AML-193 (cell line): ENCODE data around the gene AZIN2.
A peak's percentile ranks its signal among the peaks of the same experiment; 100 is the strongest.
"Not testable (repeated sequence)": the region's sequence is repeated elsewhere in the genome, so short reads cannot be mapped to it uniquely, and the experiment has no call there.

Source experiments
- DNase-seq, 2 experiments: peaks; one replicate each; lab custom pipeline; 2025; lab: John Stamatoyannopoulos, UW

Gene AZIN2

DNA sequence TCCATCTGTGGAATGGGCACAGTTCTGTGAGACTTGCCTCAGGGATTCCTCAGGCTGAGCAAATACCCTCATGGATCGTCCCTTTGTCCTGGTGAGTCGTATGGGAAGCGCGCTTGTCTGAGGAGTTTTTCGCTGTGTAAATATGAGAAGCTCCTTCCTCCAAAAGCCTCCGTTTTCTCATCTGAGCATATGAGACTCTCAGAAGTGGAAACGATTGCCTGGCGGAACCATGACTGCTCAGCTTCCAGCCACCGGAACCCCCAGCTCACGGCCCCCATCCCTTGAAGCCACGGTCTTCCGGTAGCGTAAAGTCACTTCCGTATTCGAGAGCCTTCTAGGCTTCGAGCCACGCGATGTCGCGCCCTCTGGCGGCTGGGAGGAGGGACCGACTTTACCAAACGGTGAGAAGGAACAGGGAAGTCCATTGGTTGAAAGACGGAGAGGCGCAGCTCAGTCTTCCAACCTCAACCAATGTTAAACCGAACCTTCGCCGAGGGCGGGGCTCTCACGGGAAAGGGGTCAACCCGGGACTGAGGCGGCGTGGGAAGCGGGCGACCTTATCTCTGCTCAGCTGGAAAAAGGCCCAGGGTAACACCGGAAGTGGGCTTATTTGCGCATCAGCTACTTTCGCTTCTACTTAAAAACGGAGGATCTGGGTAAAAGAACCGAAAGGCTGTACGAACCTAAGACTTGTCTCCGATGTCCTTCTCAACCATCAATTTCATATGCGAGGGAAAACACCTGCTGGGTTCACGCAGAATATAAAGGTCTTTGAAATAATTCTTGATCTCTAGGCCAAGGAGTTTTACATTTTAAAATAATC lies 46.3 kb downstream of the AZIN2 start:
- DNase-seq = peak; percentile 98 to 99

DNA sequence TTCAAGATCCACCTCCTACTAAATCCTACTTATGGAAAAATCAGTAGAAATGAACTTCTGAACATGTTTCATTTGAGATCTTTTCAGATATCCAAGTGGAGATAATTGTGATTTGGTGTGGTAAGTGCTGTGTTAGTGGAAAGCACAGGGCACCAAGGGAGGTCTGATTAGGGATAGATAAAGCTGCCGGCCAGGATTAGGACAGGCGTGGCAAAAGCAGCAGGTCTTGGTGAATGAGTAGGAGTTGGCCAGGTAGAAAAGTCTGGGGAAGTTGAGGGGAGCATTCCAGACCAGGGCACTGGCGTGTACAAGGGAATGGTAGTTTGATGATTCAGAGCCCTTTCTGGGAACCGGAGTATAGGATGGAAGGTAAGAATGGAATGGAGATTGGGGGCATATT lies 47.8 kb downstream of the AZIN2 start:
- DNase-seq = no peak

DNA sequence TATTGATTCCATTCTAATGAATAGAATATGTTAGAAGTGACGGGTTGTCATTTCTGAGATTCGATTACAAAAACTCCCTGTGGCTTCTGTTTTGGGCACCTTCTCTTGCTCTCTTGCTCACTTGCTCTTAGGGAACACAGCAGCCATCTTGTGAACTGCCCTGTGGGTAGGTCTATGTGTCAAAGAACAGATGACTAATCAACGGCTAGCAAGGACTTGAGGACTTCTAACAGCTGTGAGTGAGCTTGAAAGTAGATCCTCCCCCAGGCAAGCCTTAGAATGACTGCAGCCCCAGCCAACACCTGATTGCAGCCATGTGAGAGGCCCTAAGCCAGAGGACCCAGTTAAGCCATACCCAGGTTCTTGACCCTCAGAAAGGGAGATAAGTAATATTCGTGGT lies 49.3 kb downstream of the AZIN2 start:
- peak; percentile 6 to 18 for DNase-seq

DNA sequence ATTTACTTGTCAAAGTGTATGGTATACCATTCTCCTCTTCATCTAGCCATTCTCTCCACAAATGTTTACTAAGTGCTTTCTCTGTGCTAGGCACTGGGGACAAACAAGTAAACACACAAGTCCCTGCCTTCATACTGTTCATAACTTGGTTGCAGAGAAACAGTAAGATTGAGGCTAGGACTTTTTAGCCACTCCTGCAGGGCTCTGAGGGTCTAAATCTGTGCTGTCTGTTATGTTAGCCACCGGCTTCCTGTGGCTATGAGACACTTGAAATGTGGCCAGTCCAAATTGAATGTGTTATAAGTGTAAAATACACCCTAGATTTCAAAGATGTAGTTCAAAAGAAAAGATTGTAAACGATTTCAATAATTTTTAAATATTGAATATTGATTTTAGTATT lies 50.2 kb downstream of the AZIN2 start:
- DNase-seq = no peak

DNA sequence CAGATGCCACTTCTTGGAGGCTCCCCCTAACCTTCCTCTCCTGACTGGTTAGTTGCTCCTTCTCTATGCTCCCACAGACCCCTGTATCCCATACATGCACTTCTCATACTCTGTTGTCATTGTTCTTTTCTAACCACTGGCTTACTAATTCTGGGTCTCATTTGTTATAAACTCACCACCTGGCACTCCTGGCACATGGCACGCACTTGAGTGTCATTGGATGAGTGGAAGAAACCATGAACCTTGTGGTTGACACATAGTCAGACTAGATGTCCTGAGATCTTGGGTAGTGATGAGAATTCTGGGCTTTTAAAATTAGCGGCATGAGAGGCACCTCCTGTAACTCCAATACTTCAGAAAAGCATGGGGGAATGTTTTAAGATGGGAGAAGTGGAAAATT lies 51.6 kb downstream of the AZIN2 start:
- no peak for DNase-seq

DNA sequence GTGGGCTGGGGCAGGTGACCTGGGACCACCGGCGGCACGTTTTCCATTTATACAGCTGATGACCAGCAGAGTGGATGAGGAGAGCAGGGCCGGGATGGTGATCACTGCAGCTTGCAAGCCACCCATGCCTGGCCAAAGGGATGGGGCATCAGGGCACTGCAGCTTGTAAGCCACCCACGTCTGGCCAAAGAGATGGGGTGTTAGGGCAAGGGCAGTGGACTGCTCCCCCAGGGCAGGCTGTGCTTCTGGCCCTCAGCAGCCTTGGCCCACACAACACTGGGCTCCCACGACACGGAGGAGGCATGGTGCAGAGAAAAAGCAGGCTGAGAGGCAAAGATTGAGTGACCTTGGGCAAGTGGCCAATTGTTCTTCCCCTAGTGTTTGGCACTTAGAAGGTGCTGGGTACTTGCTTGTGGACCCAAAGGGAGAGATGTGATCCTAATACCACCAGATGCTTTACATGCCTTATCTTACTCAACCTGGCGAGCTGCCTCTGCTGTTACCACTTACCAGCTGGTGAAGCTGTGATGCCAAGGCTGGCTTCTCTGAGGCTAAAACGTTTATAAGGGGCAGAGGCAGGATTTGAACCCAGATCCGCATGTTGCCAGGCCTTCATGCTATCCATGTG lies 52.6 kb downstream of the AZIN2 start:
- DNase-seq = no peak

DNA sequence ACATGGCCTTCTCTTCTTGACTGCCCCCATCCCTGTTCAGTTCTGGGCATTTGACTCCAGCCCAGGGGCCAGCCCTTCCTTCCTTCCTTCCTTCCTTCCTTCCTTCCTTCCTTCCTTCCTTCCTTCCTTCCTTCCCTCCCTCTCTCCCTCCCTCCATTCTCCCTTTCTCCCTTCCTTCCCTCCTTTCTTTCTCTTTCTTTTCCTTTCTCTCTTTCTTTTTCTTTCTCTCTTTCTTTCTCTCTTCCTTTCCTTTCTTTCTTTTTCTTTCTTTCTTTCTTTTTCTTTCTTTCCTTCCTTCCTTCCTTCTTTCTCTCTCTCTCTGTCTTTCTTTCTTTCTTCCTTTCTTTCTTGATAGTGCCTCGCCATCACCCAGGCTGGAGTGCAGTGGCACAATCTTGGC lies 55.1 kb downstream of the AZIN2 start:
- DNase-seq = not testable (repeated sequence)

DNA sequence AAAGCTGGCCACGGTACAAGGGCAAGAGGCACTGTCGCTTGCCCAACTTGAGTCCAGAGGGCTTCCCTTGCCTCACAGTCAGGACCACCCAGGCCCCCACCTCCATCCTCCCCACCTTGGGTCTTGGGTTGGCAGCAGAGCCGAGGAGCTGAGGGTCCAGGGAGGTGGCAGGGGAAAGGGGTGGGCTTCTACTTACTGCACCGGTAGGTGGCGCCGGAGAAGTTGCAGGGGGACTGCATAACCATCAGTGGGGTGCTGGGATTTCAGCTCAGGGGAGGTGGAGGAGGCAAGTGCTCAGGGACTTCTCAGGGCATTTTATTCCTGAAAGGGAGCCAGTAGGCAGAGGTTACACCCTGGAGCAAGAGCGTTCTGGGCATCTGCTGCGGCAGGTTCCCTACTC lies 56.8 kb downstream of the AZIN2 start:
- no peak for DNase-seq

DNA sequence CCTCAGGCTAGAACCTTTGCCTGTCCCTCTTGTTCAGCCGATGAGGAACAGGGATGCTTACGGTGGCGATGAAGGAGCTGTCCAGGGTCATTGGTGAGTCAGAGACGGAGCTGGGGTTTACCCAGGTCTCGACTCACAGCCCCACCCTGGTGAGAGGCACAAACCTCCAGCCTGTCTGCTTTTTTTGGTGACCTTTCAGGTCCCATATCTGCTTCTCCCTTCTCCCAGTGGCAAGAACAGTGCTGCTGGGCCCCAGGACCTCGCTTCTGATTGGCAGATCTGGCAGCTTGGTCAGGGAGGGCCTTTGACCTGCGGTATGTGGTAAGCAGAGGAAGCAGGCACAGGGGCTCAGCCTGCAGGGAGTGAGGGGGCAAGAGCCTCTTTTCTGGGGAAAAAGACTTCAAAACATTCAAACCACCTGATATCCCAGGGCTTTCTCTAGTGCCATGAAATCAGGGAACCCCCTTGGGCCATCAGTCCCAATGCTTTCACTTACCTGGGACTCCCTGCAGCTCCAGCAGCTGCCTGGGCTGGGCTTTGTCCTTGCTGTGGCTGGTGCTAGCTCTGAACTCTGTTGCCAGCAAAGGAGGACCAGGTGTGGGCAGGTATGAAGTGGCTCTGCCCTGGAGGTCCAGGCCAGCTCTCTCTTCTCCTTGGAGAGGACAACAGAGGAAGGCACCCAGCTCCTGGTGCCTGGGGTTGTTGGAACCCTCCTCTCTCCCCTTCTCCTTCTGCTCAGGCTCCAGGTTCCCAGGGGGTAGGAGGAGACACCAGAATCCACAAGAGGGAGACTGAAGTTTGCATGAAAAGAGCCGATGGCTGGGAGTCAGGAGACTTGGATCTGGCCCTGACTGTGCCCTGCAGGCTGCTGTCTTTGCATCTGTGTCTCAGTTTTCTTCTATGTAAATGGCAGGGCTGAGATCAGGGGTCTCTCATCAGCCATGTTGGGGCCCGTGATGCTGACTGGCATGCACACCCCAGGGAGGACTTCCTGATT lies 59.5 kb downstream of the AZIN2 start:
- no peak for DNase-seq

DNA sequence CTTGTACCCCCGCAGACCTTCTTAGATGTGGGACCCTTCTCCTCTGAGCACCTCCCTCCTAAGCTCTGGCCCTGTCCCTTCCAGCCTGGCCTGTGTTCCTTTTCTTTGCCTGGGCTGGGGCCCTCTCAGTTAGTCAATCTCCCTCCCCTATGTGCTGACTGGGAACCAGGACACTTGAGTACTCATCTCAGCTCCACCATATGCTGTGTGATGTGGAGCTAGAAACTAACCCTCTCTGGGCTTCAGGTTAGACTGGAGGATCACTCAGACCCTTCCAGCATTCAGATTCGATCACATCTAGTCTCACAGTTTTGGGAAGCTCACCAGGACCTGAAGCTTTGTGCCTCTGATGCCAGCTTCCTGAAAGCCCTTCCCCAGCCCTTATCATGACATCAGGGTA lies 60.3 kb downstream of the AZIN2 start:
- DNase-seq = no peak

DNA sequence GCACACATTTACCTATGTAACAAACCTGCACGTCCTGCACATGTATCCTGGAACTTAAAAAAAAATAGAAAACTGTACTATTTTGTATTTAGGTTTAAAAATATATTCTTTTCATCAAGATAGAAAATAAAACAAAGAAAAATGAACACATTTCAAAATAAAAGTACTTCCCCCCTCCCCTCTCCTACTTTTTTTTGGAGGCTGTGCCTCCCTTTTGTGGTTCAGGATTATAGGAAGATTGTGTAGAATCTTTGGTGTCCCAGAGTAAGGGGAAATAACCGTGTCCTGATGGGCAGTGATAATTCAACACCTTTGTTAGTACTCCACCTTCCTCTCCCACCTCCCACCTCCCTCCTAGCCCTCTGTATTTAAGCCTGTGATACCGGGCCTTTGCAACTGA lies 60.8 kb downstream of the AZIN2 start:
- no peak for DNase-seq

DNA sequence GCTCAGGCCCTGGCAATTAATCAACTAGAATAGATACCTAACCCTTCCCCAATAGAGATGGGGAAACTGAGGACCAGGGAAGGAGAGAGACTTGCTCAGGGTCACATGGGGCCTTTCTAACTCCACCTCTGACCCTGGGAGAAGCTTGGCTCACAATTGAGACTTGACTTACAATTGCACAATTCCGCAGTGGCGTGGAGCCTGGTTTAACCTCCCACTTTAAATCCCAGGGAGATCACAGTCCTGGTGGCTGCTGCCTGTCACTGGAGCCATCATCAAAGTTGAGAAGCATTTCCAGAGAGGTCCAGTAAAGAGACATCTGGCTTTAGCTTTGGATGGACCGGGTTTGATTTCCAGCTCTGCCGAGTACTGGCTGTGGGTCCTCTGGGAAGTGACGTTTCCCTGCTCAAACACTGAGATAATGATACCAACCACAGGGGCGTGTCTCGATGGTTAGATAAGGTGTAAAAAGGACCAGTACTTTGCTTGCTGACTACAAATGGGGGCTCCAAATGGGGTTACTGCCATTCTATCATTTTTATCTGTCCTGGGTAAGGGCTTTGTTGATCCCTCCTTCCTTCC lies 61.6 kb downstream of the AZIN2 start:
- no peak for DNase-seq

DNA sequence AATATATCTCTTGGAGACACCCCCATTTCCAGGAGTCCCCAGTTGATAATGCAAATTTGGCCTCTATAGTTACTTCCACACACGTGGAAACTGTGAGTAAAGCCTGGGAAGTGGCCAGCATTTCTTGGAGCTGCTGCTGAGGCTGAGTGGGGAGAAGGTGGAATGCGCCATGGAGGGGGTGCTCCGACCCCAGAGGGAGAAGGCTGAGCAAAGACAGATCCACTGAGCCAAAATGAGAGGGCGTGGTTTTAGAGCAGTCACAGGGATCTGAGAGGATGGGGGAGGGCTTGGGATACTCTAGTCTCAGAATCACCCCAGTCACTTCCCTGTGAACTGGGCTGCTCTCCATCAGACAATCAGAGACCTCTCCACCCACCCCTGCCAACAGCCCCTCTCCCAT lies 62.2 kb downstream of the AZIN2 start:
- DNase-seq = no peak

DNA sequence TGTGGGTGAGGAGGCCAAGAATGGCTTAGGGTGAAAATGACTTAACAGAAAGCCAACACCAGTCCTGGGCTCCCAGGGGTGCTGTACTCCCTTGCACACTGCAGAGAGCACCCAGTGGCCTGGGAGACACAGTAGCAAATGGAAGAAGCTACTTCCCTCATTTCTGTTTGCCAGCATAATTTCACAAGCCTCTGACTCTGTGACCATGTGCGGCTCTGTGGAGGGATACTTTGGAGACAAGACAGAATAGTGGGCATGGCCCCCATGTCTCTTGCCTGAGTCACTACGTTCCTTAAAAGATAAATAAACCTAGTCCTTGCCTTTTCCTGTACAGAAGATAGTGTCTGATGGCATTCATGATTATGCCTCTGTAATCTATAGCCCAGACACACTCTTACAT lies 62.7 kb downstream of the AZIN2 start:
- DNase-seq = no peak

DNA sequence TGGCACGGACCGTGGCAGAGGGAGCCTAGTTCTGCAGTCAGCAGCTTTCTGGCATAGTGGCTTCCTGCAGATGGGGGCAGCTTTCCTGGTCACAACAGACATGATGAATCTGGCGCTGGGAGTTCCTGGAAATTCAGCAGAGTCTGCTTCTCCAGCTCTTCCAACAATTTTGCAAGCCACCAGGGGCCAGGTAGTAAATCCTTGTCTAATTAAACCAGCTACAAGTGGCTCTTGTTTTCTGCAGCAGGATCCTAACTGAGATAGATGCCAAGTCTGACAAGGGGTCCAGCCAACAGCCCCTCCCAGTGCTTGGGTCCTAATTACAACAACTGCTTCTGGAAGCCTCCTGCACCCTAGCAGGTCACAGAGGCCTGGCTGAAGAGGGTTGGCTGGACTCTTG lies 65.0 kb downstream of the AZIN2 start:
- DNase-seq = no peak

DNA sequence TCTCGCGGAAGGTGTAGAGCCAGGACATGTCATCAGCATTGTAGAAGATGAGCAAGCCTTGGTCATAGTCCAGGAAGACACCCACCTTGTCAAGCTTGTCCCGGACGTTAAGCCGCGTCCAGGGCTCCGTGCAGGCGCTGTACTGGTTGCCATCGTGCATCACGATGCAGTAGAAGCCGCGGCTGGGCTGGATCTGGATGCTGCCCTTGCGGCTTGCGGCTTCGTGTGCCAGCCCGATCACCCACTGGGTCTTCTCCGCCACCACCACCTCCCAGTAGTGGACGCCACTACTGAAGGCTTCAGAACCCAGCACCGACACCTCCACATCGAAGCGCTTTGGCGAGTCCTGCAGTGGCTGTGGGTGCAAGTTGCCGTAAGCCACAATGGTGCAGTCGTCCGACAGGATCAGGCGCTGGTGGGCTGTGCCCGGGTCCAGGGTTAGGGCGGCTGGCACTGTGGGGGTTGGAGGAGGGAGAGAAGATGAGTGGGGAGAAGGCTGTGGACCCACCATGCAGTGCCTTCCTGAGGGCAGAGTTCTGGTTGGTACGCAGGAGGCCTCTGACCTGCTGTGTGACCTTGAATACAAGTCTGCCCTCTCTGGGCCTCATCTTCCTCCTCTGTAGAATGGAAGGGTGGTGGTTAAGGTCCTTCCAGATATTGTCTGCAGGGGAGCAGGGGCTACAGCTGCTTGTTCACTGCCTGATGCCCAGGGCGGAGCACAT lies 66.5 kb downstream of the AZIN2 start:
- no peak for DNase-seq

DNA sequence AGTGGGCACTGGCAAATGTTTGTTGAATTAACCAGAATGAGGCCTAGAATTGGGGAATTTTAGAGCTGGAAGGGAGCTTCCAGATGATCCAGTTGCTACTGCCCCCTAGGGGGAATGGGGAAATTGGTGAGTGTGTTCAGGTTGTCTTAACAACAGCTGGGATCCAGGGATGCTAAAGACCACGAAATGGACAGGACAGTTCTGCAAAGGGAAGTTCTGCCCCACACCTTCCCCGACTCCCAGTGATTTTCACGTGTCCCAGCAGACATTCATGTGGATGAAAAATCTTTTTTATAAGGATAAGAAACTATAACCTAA lies 67.0 kb downstream of the AZIN2 start:
- DNase-seq = no peak

DNA sequence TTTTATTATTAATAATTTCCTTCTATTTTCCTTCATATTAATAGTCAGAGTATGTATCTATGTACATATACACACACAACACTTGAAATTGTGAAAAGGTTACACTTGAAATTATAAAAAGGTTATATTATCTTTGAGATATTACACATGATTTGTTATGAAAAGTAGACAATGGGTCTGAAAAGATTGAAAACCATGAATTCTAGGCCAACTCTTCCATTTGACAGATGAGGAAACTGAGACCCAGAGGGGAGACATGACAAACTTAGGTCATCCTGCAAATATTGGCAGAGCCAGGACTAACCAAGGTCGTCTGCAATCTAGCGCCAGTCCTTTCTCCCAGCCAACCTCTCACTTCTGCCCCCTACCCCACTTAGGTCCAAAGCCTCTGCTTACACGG lies 67.7 kb downstream of the AZIN2 start:
- no peak for DNase-seq

DNA sequence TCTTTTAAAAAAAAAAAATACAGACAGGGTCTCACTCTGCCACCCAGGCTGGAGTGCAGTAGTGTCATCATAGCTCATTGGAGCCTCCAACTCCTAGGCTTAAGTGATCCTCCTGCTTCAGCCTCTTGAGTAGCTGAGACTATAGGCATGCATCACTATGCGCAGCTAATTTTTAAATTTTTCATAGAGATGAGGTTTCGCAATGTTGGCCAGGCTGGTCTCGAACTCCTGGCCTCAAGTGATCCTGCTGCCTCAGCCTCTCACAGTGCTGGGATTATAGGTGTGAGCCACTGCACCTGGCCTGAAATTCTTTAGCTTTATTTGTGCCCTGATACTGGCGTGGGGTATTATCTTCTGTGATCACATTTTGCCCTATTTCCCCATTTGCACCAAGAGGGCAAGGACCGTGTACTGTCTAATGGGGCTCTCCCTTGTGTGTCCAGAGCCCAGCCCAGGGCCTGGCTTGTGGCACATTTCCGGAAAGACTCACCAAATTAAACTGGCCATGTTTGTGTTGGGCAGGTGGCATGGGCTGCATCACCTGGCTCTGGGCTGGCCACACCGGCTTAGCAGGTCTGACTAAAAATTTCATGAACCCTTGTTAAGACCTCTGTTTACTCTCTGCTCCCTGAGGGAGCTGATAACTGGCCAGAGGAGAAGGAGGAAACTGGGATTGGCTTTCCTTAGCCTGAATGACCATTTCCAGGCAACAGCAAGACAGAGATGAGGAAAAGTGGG lies 68.7 kb downstream of the AZIN2 start:
- no peak for DNase-seq

DNA sequence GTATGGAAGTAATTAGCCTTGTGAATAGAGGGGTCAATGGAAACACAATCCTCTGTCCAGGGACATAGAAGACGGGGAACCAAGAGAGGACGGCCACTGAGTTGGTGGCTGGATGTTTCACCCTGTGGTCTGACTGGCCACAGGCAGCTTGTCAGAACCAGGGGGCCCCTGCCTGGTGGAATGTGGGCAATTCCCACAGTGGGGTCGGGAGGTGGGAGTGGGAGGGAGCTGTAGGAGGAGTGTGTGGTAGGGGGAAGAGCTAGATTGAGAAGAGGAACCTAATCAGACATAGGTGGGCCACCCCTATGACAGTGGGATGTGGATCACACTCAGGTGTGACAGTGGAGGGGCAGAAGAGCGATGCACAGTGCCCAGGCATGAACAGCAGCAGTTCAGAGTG lies 69.6 kb downstream of the AZIN2 start:
- DNase-seq = no peak

DNA sequence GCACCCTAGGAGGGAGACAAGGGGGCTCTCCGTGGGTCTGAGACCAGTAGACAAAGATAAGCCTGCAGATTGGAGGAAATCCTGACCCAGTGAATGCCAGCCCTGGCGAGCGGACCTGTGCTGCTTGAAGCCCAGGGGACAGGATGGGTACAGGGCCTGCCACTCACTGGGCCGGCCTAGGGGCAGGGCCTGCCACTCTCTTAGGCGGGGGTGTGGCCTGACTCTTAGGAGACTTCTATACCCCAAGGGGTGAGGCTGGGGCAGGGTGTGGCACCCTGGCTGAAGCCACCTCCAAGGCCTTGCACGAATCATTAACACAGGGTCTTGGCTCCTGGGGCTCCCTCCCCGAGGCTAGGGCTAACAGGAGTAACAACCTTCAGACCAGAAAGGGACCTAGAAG lies 70.2 kb downstream of the AZIN2 start:
- no peak for DNase-seq
